DMS153 treated with DMSO at 0.1 percent for 48 hours (cell line): ENCODE results near the gene REV3L.
"Not testable (repeated sequence)": the region's sequence is repeated elsewhere in the genome, so short reads cannot be mapped to it uniquely, and the experiment has no call there.

ENCODE experiments used
- DNase-seq: peaks from one replicate; lab custom pipeline; 2025; ENCODE audit not compliant: unreplicated experiment; lab: John Stamatoyannopoulos, UW

REV3L gene, protein sequence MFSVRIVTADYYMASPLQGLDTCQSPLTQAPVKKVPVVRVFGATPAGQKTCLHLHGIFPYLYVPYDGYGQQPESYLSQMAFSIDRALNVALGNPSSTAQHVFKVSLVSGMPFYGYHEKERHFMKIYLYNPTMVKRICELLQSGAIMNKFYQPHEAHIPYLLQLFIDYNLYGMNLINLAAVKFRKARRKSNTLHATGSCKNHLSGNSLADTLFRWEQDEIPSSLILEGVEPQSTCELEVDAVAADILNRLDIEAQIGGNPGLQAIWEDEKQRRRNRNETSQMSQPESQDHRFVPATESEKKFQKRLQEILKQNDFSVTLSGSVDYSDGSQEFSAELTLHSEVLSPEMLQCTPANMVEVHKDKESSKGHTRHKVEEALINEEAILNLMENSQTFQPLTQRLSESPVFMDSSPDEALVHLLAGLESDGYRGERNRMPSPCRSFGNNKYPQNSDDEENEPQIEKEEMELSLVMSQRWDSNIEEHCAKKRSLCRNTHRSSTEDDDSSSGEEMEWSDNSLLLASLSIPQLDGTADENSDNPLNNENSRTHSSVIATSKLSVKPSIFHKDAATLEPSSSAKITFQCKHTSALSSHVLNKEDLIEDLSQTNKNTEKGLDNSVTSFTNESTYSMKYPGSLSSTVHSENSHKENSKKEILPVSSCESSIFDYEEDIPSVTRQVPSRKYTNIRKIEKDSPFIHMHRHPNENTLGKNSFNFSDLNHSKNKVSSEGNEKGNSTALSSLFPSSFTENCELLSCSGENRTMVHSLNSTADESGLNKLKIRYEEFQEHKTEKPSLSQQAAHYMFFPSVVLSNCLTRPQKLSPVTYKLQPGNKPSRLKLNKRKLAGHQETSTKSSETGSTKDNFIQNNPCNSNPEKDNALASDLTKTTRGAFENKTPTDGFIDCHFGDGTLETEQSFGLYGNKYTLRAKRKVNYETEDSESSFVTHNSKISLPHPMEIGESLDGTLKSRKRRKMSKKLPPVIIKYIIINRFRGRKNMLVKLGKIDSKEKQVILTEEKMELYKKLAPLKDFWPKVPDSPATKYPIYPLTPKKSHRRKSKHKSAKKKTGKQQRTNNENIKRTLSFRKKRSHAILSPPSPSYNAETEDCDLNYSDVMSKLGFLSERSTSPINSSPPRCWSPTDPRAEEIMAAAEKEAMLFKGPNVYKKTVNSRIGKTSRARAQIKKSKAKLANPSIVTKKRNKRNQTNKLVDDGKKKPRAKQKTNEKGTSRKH (N-terminal part only)

DNA sequence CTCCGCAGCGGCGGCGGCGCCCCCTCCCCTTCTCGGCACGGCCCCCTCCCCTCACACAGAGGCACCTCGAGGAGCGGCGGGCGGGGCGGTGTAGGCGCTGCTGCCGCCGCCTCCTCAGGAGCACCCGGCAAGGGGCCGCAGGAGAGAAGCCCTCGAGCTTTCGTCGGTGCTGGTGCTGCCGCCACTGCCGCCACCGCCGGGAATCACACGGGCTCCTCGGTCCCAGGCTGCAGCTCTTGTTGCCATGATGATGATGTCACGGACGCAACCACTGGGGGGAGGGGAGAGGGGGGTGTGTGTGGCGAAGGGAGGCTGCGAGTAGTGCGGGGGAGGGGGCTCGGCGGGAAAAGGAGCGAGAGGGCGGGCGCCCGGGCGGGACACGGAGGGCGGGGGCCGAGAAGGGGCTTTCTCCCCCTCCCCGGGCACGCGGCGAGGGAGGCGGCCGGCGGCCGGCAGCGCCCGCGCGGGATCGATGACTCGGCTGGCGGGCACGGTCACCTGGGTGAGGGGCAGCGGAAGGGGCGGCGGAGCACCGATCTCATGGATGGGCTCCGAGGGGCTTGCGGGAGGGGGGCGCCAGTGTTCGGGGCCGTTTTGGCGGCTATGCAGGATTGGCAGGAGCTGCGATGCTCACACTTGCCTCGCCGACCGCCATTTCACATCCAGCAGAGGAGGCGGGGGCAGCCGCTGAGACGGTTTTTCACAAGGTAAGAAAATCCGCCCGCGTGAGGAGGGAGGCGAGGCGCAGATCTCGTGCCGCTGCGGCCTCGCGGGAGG, at the start of gene REV3L:
TSS of gene REV3L (minus strand) at position 260 of the 777 bp plus-strand sequence. CDS start 330 bp downstream, outside the sequence.
- DNase-seq = peak; percentile 59

DNA sequence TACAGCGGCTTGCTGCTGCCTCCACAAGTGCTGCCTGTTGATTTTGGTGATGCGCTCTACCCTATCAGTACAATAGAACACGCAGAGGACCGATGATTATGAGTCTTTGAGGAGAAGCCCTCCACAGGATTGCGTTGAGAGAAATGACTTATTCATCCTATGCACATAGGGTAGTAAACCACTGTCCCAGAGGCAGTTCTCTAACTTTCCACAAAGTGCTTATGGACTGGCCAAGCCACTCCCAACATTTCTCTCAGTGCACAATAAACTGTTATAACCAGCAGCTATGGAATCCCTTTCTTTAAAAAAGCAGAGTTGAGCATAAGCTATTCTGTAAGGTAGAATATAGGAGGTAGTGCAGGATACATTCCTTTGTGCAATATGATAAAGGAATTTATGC, 48.2 kb upstream of the REV3L start:
- DNase-seq = no peak

DNA sequence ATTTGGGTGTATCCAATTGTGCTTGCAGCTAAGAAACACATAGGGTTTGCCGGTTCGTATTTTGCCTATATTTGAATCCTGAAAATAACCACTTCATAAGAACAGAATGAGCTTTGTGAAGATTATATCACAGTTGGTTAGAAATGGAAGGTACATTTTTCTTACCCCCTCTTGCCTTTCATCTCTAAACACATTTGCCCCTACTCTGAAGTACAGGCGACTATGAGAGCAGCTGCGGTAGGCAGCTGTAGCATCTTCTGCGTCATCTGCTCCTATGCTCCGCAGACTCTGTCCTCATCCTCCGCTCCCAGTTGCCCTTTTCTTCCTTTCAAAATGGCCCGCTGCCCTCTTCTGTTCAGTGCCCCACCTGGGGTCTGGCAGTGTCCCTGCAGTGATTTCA, 47.6 kb upstream of the REV3L start:
- DNase-seq = no peak

DNA sequence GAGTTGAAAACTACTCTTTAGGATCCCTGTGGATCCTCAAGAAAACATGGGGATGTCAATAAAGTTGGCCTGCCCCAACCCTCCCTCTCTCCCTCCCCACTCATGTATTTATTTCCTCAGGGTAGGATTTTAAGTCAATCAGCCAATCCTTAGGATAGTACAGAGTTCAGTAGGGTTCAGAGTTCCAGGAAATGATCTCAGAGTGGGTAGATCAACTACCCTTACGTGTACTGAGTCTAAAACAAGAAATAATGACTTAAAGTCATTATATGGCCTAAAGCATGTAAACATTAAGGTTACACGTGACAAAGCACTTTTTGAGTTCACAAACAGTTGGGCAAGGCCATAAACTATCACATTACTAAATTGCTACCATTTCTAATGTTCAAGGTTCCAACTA, 47.2 kb upstream of the REV3L start:
- DNase-seq = no peak

DNA sequence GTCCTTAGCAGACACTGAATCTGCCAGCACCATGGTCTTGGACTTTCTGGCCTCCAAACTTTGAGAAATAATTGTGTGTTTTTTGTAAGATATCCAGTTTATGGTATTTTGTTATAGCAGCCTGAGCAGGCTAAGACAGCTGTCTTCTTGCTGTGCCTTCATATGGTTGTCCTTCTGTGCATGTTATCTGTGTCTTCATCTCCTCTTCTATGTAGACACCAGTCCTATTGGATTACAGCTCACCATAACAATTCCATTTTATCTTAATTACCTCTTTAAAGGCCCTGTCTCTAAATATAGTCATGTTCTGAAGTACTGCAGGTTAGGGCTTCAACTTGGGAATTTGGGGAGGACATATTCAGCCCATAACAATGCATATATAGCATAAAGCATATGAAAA, 44.3 kb upstream of the REV3L start:
- DNase-seq = no peak

DNA sequence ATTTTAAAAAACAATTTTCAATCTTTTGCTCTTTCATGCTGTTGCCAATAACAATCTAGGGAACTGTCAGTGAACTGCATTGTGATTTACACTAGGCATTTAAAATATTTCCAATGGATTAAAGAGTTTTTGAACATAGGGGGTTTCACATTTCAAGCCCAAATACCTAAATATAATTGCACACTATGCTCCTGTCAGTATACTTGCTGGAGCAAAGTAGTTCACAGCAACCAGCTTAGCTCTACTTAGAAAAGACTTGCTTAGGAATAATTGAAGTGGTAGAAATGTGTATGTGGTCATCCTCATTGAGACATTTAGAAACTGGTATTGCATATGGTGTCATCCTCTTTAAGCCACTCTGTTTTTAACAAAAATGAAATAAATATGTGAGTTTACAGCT, 41.7 kb upstream of the REV3L start:
- DNase-seq = no peak

DNA sequence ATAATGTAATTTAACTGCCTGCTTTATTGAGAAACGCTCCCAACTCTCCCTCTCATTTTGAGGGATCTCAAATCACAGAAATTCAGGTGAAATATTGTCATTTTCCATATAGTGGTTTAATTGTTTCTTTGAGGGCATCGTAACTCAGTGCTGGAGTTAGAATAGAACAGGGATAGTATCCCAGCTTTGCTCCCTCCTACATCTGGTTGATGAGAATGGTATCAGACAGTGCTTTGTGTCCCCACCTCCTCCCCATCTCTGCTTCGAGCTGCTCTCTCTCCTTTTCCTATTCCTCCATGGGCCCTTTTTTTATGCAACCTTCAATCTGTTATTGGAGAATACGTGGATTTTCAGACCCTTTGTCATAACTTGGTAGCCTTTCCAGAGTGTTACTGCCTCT, 41.2 kb upstream of the REV3L start:
- DNase-seq = no peak

DNA sequence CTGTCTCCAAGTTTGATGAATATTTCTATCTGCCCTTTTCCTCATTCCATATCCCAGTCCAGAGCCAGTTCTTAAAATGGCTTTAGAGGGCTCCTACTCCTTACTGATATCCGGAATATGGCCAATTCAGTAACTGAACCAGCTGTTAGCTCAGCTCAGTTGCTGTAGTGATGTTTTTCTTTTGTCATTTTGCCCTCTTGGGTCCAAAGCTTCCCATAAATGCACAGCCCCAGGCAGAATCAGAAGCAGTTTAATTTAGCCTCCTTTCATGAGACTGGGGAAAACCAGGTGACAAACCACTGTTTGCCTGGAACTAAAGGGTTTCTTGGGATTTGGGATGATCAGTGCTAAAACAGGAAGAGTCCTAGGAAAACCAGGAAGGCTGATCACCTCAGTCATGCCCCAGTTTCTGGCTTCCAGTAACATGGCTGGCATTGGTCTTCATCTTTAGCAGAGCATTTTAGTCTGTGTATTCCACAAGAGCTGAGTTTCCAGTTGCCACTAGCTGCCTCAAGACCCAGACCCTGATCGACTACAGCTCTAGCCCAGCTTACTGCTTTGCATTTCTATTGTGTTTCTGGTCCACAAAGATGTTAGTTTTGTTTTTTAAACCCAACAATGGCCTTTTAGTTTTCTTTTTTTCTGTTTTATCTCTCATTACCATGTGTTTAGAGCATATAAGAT, 40.6 kb upstream of the REV3L start:
- DNase-seq = no peak

DNA sequence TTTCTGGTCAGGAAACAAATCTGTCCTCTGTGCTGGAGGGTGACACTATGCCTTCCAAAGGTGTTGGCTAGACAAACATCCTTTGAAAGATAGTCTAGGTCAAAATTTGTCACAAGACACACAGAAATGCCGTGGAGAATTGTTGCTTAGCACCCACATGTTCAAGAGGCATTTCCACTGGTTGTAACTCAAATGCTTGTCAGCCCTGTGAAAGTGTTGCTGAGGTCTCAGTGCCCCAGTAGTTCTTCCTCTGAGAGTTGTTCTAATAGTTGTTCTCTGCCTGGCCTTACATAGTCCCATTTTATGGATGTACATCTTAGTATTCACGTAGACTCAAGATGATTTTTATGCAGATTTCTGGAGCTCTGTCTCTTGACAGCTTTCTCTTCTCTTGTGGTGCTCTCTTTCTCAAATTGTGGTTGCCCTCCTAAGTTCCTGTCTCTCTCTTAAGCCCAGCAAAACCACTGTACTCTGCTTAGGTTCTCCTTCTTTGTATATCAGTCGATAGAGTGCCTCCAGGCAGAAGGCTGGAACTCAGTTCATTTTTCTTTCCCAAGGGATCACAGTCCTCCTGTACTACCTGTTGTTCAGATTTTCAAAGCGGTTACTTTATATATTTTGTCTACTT, 39.5 kb upstream of the REV3L start:
- DNase-seq = no peak

DNA sequence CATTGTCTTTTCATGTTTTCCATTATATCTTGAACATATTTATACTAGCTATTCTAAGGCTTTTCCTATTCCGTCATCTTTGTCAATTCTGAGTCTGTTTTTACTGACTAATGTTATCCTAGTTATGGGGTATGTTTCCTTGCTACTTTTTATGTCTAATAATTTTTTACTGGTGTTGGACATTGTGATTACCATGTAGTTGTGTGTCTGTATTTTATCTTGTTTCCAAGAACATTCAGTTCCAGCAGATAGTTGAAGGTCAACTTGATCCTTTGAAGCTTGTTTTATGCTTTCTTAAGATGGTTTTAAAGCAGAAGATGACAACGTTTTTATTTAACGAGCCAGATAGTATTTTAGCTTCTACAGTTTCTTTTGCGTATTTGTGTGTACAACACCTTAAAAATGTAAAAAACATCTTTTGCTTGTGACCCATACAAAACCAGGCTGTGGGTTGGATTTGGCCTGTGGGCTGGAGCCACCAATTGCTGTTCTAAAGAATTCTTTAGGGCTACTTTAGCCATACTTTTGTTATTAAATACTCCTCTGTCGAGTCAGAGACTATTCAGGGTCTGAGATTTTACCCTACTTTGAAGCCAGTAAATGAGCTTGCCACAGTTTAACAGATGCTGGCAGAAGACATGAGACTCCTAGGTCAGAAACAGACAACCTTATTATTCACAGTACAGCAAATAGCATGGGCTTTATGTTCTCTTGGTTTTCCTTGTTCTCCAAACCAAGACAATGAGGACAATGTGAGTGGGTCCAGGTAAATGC, 38.7 kb upstream of the REV3L start:
- no peak for DNase-seq

DNA sequence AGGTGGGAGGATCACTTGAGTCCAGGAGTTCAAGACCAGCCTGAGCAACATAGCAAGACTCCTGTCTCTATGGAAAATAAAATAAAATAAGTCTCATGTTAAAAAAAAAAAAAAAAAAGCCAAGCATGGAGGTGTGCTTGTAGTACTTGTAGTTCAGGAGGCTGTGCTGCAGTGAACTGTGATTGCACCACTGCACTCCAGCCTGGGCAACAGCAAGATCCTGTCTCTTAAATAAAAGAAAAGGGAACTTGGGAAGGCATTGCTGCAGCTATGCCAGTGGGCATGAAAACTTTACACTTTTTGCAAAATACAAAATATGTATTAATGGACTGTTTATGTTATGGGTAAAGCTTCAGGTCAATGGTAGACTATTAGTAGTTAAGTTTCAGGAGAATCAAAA, 37.5 kb upstream of the REV3L start:
- no peak for DNase-seq

DNA sequence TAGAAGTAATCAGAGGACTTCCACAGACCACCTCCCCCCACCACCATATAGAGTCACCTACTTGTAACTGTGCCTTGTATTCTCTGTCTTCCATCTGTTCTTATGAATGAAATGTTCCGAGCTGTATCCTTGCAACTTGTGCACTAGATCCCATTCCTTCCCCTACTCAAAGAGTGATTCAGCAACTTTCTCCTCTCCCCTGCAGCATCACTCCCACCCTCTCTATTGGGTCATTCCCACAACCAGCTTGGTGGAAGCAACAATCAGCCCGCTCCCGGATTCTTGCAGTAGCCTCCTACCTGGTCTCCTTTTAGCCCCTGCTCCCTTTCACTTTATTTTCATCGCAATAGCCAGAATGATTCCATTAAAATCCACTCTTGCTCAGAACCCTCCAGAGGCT, 34.9 kb upstream of the REV3L start:
- no peak for DNase-seq

DNA sequence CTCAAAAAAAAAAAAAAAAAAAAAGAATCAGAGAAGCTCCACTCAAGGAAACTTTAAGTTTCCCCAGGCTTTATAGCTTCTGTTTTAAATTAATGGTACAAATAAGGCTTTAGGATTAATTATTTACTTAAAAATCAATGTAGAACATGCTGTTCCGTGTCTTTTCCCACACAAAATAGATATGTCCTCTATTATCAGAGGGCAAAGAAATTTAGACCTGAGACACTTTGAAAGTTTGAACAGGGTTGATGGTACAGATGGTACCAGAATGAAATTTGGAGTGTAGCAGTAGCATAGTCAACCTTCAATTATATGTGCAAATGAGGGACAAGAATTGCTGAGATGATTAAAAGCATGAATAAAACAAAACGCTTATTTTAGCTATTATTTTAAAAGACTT, 32.2 kb upstream of the REV3L start:
- no peak for DNase-seq

DNA sequence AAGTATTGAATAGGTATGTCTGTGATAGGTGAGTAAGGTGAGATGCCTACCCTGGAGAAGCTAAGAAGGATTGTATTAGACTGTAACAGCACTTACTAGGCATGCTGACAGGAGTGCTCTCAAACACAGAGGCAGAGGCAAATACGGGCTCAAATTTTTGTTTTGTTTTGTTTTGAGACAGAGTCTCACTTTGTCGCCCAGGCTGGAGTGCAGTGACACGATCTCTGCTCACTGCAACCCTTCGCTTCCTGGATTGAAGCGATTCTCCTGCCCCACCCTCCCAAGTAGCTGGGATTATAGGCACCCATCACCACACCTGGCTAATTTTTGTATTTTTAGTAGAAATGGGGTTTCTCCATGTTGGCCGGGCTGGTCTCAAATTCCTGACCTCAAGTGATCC, 31.5 kb upstream of the REV3L start:
- DNase-seq = not testable (repeated sequence)

DNA sequence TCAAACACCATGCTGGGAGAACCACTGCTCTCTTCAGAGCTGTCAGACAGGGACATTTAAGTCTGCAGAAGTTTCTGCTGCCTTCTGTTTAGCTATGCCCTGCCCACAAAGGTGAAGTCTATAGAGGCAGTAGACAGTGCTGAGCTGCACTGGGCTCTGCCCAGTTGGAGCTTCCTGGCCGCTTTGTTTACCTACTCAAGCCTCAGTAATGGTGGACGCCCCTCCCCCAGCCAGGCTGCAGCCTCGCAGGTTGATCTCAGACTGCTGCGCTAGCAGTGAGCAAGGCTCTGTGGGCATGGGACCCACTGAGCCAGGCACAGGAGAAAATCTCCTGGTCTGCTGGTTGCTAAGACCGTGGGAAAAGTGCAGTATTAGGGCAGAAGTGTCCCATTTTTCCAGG, 24.2 kb upstream of the REV3L start:
- DNase-seq = not testable (repeated sequence)

DNA sequence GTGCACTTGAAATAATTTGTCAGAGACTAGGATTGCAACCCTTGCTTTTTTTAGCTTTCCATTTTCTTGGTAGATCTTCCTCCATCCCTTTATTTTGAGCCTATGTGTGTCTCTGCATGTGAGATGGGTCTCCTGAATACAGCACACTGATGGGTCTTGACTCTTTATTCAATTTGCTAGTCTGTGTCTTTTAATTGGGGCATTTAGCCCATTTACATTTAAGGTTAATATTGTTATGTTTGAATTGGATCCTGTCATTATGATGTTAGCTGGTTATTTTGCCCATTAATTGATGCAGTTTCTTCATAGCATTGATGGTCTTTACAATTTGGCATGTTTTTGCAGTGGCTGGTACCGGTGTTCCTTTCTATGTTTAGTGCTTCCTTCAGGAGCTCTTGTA, 22.5 kb upstream of the REV3L start:
- DNase-seq = not testable (repeated sequence)

DNA sequence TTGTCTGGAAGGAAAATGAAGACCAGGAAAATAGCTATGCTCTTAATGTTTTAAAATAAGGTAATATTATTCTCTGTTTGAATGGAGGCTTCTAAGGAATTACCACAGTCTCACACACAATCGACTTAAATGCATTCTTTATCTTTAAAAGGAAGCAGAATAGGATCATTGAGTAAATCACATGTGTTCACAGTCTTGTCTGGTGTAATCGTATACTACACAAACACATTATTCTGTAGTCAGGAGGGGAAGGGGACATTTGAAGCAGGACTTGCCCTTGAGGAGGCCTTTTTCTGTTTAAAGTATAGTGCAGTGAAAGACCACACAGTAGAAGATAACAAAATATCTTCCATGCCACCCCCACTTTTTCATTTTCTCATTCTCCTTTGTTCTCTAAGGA, 20.6 kb upstream of the REV3L start:
- DNase-seq = no peak

DNA sequence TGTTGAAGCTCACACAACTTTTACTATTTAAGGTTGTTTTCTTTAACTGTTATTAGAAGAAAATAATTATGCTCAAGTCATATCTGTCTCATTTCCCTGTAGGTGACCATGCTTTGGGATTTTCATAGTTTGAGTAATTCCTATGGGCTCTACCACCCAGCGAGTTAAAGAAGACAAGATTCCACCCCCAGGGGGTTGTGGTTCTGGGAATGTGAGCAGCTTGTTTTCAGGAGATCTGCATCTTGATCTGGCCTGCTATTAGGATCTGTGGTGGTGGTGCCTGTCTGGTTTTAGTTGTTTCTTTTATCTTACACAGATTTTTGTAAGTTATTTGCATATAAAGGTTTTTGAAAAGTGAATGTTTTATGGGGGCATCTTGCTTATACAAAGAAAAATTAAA, 20.2 kb upstream of the REV3L start:
- DNase-seq = no peak

DNA sequence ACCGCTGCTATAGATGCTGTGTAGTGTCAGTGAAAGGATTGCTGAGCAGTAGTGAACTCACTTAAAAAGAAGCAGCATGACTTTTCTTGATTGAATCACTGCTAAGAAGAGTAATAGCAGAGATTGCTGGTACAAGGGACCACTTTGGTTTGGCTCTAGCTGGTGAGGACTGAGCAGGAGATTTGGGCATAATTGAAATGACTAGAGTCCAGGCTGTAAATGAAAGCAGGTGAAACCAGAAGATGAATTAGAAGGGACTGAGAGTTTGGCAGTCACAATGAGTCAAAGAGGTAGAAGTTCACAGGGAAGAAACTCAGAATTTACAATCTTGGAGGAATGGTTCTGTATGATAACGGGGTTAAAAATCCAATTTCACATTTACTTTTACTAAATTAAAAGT, 19.1 kb upstream of the REV3L start:
- DNase-seq = no peak
